Gastrocnemius medialis (tissue), 4 donors: ENCODE data around the gene ABCF3.

ENCODE experiments used
- POLR2A ChIP-seq, 2 donors: fragments of 450-650 bp; IDR thresholded peaks; one replicate each; pipeline ENCODE4 v1.6.1; 2017; ENCODE audit warnings: antibody characterized with exemption in 2 of 2, mild to moderate bottlenecking in 2 of 2, moderate library complexity in 2 of 2
- TF ChIP-seq, protein P1 (sequence below), 5 experiments: fragments of 450-650 bp in 3 of 5; fragments of 200-600 bp in 2 of 5; sonication (generic) in 2 of 5; IDR thresholded peaks in 4 of 5; conservative IDR thresholded peaks in 1 of 5; 1 replicate in 4 of 5; 2 replicates in 1 of 5; pipeline ENCODE4 v1.5.1; 2016 to 2019; ENCODE audit warnings: antibody characterized with exemption in 5 of 5, mild to moderate bottlenecking in 3 of 5, moderate library complexity in 3 of 5

DNA sequence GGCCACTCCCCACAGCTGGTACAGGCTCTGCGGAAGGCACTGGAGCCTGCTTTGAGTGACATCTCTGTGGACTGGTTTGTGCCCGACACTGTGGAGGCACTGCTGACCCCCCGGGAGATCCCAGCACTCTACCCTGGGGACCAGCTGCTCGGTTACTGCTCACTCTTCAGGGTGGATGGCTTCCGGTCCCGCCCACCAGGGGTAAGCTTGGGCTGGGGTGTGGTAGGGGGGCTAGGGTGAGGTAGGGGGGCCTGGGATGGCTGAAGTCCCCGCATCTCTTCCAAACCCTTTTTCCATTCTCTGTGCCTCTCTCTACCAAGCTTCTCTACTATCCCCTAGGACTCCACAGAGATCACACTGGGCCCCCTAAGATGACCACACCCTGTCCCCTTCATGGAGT lies 51.2 kb downstream of the ABCF3 start:
- TF ChIP-seq, protein P1, sequence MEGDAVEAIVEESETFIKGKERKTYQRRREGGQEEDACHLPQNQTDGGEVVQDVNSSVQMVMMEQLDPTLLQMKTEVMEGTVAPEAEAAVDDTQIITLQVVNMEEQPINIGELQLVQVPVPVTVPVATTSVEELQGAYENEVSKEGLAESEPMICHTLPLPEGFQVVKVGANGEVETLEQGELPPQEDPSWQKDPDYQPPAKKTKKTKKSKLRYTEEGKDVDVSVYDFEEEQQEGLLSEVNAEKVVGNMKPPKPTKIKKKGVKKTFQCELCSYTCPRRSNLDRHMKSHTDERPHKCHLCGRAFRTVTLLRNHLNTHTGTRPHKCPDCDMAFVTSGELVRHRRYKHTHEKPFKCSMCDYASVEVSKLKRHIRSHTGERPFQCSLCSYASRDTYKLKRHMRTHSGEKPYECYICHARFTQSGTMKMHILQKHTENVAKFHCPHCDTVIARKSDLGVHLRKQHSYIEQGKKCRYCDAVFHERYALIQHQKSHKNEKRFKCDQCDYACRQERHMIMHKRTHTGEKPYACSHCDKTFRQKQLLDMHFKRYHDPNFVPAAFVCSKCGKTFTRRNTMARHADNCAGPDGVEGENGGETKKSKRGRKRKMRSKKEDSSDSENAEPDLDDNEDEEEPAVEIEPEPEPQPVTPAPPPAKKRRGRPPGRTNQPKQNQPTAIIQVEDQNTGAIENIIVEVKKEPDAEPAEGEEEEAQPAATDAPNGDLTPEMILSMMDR (IDR thresholded peaks at IDR 0.05 in 4 of 5, conservative IDR thresholded peaks at IDR 0.05 in 1 of 5) = no peak
- TF ChIP-seq POLR2A (IDR thresholded peaks at IDR 0.05) = no peak
